ENCODE data around the gene TRIP10.

GRCh38 chr19:6718111-6718740 is 21.3 kb upstream of the TRIP10 start:
- TF ChIP-seq EP300 (IDR thresholded peaks at IDR 0.05): no peak
- no peak for TF ChIP-seq CTCF (IDR thresholded peaks at IDR 0.05)

All from gastroesophageal sphincter (tissue), 3 donors.